NOMO-1 treated with dmso at 0.1 percent for 144 hours (cell line): Measurements from ENCODE around the gene EPC1.
"Not testable (repeated sequence)": the region's sequence is repeated elsewhere in the genome, so short reads cannot be mapped to it uniquely, and the experiment has no call there.

Experiments
- DNase-seq: peaks from one replicate; lab custom pipeline; 2025; ENCODE audit not compliant: unreplicated experiment; lab: John Stamatoyannopoulos, UW

The EPC1 gene

GRCh38 chr10:32346551-32347362 lies at the start of gene EPC1:
Gene EPC1, minus strand, starts transcription at chr10:32347158. Its CDS starts 243 bp downstream, at chr10:32346915.
- peak; percentile 58 for DNase-seq

- DNase-seq = no peak
These were observed 47.0 kb upstream of the EPC1 start for GRCh38 chr10:32393911-32394310.

- not testable (repeated sequence) for DNase-seq
These were observed 45.3 kb upstream of the EPC1 start for GRCh38 chr10:32392284-32392683.

GRCh38 chr10:32390193-32390592 lies 43.2 kb upstream of the EPC1 start:
- DNase-seq = no peak

- DNase-seq = no peak
These were observed 41.5 kb upstream of the EPC1 start for GRCh38 chr10:32388258-32389027.

GRCh38 chr10:32386623-32387260 lies 39.8 kb upstream of the EPC1 start:
- DNase-seq = peak; percentile 7

GRCh38 chr10:32384171-32384570 lies 37.2 kb upstream of the EPC1 start:
- DNase-seq = no peak

- no peak for DNase-seq
These were observed 34.2 kb upstream of the EPC1 start for GRCh38 chr10:32381165-32381564.

GRCh38 chr10:32379950-32380551 lies 33.1 kb upstream of the EPC1 start:
- DNase-seq = no peak

GRCh38 chr10:32379318-32379949 lies 32.5 kb upstream of the EPC1 start:
- DNase-seq = peak; percentile 76

GRCh38 chr10:32378363-32379317 lies 31.7 kb upstream of the EPC1 start:
- peak; percentile 90 for DNase-seq

- DNase-seq = peak; percentile 62
These were observed 30.7 kb upstream of the EPC1 start for GRCh38 chr10:32377458-32378259.

GRCh38 chr10:32376771-32377170 lies 29.8 kb upstream of the EPC1 start:
- no peak for DNase-seq

GRCh38 chr10:32376097-32376496 lies 29.1 kb upstream of the EPC1 start:
- no peak for DNase-seq

GRCh38 chr10:32375631-32376030 lies 28.7 kb upstream of the EPC1 start:
- no peak for DNase-seq

- DNase-seq = no peak
These were observed 27.6 kb upstream of the EPC1 start for GRCh38 chr10:32374605-32375004.

GRCh38 chr10:32373496-32373895 lies 26.5 kb upstream of the EPC1 start:
- DNase-seq = no peak

- no peak for DNase-seq
These were observed 26.1 kb upstream of the EPC1 start for GRCh38 chr10:32373031-32373430.
